ENCODE measurements around the gene LACTB. TPM values are rescaled to one million over a fixed set of nuclear protein-coding genes. Genes with fewer than 3 reads are reported as not detected.

The LACTB gene
- total and polyA plus RNA-seq, 2 of the 13 experiments (the other 11 are each of a cell fraction or from before 2014, with no cell fraction given), result 14.8 to 23.0 TPM

DNA sequence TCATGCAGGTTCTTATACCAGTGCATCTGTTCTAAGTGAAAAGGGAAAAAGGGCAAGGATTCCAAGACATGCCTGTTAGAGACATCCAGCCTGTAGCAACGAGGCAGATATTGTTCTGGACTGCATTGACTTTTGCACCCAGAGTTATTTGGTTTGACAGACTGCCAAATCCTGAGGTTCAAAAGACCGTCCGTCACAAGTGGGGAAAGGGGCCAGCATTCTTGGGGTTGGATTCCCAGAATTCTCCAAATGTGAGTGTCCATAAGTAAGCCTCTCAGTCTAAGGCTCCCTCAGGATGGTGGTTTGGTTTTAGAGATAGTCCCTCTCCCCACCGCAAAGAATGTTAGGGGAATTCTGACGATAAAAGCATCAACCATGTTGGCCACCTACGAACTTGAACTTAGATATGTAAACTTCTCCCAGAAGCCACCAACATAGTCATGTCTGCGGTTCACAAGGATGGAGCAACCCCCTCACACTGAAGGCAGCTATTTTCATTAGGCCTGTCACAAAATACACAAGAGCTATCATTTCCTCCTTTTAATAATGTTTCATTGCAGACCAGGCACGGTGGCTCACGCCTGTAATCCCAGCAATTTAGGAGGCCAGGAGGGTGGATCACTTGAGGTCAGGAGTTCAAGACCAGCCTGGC lies 13.6 kb upstream of the LACTB start (continued):
- TF ChIP-seq THAP7 (CRISPR knock-in tag; IDR thresholded peaks at IDR 0.05) (no peak), TARDBP (CRISPR knock-in tag; IDR thresholded peaks at IDR 0.05) (0 out of 2 replicates have a peak, but pooled peaks have one; percentile 61), ZKSCAN8 (CRISPR knock-in tag; IDR thresholded peaks at IDR 0.05; ENCODE audit: borderline replicate concordance) (peak; percentile 82; the same call in 1 of the 2 replicates), HOXA3 (CRISPR knock-in tag; IDR thresholded peaks at IDR 0.05) (peak; percentile 49; the same call in 1 of the 2 replicates), SIX4 (CRISPR knock-in tag; IDR thresholded peaks at IDR 0.05) (no peak; the same call in 1 of the 2 replicates), RBM39 (IDR thresholded peaks at IDR 0.05; ENCODE audit: low read depth, low read length, poor library complexity, severe bottlenecking) (no peak), FUBP1 (CRISPR knock-in tag; IDR thresholded peaks at IDR 0.05; ENCODE audit: borderline replicate concordance) (no peak; the same call in 1 of the 2 replicates), HES4 (CRISPR knock-in tag; IDR thresholded peaks at IDR 0.05; ENCODE audit: borderline replicate concordance) (no peak), NFKBIZ (CRISPR knock-in tag; IDR thresholded peaks at IDR 0.05) (peak; percentile 42; the same call in 1 of the 2 replicates), MIER3 (CRISPR knock-in tag; IDR thresholded peaks at IDR 0.05; ENCODE audit: borderline replicate concordance) (peak; percentile 77; the same call in 1 of the 2 replicates), ZSCAN20 (CRISPR knock-in tag; IDR thresholded peaks at IDR 0.05; ENCODE audit: borderline replicate concordance) (no peak), GMEB2 (CRISPR knock-in tag; IDR thresholded peaks at IDR 0.05; ENCODE audit: low read depth) (no peak), IRF2 (CRISPR knock-in tag; IDR thresholded peaks at IDR 0.05) (peak; percentile 71; the same call in 1 of the 2 replicates), SKI (IDR thresholded peaks at IDR 0.05; ENCODE audit: partially characterized antibody) (peak; percentile 98), MLLT10 (CRISPR knock-in tag; IDR thresholded peaks at IDR 0.05) (no peak), ZNF280D (CRISPR knock-in tag; IDR thresholded peaks at IDR 0.05) (no peak), ZNF136 (CRISPR knock-in tag; IDR thresholded peaks at IDR 0.05; ENCODE audit: low read depth) (0 out of 2 replicates have a peak, but pooled peaks have one; percentile 43), ZNF337 (CRISPR knock-in tag; IDR thresholded peaks at IDR 0.05; ENCODE audit: borderline replicate concordance, low read depth) (no peak), FOXP1 (IDR thresholded peaks at IDR 0.05) (no peak), FOXP1 (CRISPR knock-in tag; IDR thresholded peaks at IDR 0.05) (peak; percentile 64), POGZ (CRISPR knock-in tag; IDR thresholded peaks at IDR 0.05) (no peak), DPF2 (CRISPR knock-in tag; IDR thresholded peaks at IDR 0.05; ENCODE audit: borderline replicate concordance, low read depth) (peak; percentile 76), KLF6 (CRISPR knock-in tag; IDR thresholded peaks at IDR 0.05) (0 out of 2 replicates have a peak, but pooled peaks have one; percentile 21), SALL1 (CRISPR knock-in tag; IDR thresholded peaks at IDR 0.05) (peak; percentile 91)

Data from HepG2 (cell line).